MM.1S (cell line): ENCODE data around the gene DVL1.

Experiments used
- CTCF ChIP-seq: fragments of 300-600 bp; sonication (generic); IDR thresholded peaks from 2 replicates; pipeline ENCODE4 v1.5.1; 2016; ENCODE audit warnings: antibody characterized with exemption, low read length, mixed read lengths
- EZH2 ChIP-seq: fragments of 300-600 bp; sonication (generic); optimal IDR thresholded peaks from 2 replicates; pipeline ENCODE3; 2017; ENCODE audit warnings: low read depth, mild to moderate bottlenecking, antibody characterized with exemption, low read length, mixed read lengths
- EZH2phosphoT487 ChIP-seq: fragments of 300-600 bp; sonication (generic); IDR thresholded peaks from 2 replicates; pipeline ENCODE4 v1.6.1; 2018; ENCODE audit warnings: antibody characterized with exemption, low read length

GRCh38 chr1:1287288-1288110 is 61.7 kb downstream of the DVL1 start:
- TF ChIP-seq CTCF (no peak), EZH2 (no peak), EZH2phosphoT487 (no peak)
